ENCODE data around the gene SORBS1.
A peak's percentile ranks its signal among the peaks of the same experiment; 100 is the strongest.

Gene SORBS1

GRCh38 chr10:95407546-95407945 lies 153.6 kb downstream of the SORBS1 start:
- no peak for DNase-seq

DNA sequence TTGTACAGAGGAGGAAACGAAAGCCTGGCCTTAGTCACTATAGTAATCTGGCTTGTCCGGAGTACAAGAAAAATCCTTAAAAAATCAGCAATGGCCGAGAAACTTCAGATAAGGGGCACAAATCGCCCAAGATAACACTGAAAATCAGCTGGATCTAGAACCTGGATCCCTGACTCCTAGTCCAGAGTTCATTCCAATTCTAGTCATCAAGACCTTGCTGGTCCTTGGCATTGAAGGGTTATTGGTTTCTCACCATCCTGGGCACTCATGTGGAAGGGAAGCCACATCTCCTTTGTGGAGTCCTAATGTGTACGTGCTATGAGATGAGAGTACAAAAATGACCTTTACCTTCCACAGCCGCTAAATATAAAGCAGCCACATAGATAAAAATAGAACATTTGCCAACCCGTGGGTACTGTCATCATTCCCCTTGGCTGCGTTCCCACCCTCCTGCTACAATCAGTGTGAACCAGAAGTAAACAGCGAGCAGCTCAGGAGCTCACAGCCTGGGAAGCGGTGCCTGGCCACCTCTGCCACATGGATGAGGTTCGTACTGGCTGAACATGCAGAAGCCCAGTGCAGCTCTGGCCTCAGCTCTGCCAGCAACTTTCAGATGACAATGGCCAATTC lies 154.4 kb downstream of the SORBS1 start:
- DNase-seq = no peak

- DNase-seq = no peak
These were observed 155.5 kb downstream of the SORBS1 start for GRCh38 chr10:95405655-95406054.

DNA sequence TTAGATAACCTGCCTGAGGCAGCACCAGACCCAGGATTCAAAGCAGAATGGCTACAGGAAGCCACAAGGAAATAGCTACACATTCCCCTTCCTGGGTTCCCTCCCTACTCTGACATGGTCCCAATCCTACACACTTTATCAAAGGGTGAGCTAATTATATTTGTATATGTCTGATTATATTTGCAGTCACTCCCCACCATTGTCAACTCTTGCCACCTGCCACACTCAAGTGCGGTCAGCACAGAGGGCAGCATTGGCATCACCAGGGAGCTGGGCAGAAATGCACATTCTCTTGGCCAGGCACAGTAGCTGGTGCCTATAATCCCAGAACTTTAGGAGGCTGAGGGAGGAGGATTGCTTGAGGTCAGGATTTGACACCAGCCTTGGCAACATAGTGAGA lies 156.3 kb downstream of the SORBS1 start:
- DNase-seq = no peak

- no peak for DNase-seq
These were observed 156.7 kb downstream of the SORBS1 start for GRCh38 chr10:95404462-95404858.

DNA sequence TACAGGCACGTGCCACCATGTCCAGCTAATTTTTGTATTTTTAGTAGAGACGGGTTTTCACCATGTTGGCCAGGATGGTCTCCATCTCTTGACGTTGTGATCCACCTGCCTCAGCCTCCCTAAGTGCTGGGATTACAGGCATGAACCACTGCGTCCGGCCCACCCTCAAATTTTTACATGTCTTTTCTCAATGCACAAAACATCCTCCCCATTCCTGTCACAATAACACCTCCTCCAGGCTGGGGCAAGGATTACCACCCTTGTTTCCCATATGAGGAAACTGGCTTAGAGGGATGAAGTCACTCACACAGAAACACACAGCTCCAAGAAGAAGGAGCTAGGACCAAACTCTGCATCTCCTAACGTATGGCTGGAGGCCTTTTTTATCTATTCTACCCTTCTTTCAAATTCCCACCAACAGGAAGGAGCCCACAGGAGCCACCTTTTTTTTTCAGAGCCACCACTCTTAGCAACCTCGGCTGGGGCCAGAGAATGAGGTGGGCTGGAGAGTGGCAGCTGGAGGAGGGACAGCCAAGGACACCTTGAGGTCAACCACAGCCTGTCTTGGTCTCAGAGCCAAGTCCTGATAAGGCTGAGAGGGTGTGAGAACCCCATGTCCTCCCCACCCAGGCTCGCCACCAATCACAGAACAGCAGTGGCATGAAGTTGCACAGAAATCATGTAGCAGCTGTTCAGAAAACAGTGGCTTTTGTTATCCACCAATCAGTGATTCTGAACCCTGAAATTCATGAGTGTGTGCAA lies 157.3 kb downstream of the SORBS1 start:
- no peak for DNase-seq

DNA sequence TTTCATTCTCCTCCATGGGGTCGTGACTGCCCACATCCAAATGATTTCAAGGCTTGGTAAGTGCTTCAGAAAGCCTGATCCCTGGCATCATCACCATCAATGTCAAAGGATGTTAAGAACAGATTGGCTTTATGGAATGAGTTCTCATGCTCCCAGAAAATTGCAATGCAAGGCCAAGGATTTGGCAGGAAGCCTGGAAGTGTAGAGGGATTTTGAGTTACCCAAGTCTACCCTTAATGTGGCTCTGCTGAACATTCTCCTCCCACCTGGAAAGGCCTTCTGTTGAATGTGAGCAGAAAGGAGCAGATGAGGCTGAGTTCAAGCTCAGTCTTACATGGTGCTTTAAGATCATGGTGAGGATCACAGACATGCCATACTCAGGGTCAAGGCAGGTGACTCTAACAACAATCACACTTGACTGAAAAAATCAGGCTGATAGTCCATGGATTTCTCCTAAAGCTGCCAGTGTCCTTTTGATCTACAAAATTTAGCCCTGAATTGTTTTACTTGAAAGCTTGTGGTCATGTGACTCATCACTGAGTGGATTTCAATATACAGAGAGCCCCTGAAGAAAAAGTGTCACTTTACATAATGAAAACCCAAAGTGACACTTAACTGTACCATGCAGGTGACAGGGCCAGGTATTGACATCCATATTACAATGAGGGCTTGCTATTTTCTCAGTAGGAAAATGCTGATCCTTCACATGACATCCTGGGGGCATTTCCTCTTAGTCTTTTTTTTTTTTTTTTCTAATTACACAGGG lies 159.3 kb downstream of the SORBS1 start:
- no peak for DNase-seq

GRCh38 chr10:95400787-95401186 lies 160.4 kb downstream of the SORBS1 start:
- DNase-seq = no peak

DNA sequence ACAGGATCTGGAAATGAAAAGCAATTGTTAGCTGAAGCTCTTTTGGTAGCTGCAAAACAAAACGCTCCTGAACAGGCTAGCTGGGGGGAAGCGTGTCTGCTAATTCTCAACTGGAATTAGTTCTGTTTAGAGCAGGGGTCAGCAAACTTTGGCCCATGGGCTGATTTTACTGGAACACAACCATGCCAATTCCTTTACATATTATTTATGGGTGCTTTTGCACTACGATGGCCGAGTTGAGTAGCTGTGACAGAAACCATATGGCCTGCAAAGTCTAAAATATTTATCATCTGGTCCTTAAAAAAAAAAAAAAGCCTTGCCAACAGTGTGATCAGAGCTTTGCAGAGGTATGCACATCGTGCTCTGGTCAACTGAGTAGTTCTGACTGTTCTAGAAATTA lies 162.0 kb downstream of the SORBS1 start:
- no peak for DNase-seq

GRCh38 chr10:95397747-95398146 lies 163.4 kb downstream of the SORBS1 start:
- no peak for DNase-seq

GRCh38 chr10:95395947-95396449 lies 165.2 kb downstream of the SORBS1 start:
- no peak for DNase-seq

GRCh38 chr10:95394161-95394880 lies 166.8 kb downstream of the SORBS1 start:
- peak in 1 of 5 donors; percentile 22 for DNase-seq

GRCh38 chr10:95392681-95393164 lies 168.4 kb downstream of the SORBS1 start:
- DNase-seq = no peak

DNA sequence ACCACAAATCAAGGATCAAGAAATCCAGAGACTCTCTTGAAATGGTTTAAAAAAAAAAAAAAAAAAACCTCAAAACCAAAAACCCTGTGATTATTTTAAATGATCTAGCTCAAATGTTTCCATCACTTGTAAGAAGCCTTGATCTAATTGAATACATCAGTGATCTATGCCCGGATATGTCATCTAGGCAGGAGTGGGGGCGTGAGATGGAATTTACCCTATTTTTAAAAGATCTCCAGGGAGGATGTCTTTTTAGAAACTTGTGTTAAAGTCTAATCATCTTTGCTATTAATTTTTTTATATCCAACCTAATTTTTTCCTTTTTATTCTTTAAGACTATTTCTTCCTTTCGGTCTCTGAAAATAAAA lies 169.0 kb downstream of the SORBS1 start:
- DNase-seq = no peak

DNA sequence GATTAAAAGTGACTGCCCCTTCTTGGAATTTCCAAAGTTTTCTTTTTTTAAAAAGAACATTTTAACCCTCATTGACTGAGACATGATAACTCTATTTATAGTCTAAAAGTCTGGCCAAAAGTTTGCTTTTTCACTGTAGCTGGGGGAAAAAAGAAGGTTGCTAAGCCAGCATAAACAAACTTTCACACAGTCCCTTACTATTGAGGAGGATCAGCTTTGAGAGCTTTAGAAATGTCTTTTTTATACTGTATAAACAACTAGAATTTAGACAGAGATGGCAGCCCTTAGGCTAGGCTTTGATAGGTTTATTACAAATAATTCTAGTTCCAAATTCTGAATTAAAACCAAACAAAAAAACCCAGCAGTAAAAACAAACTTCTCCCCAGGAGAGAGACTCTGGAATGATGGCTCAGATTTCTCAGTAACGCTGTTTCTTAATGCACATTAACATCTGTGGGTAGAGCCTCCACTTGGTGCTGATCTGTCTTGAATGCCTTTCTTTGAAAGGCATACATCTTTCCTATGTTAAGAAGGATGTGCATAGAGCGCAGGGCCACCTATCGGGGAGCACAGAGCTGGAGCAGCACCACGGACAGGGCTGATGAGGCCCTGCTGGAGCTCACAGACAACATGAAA lies 169.5 kb downstream of the SORBS1 start:
- no peak for DNase-seq

GRCh38 chr10:95391164-95391563 lies 170.0 kb downstream of the SORBS1 start:
- DNase-seq = no peak

DNA sequence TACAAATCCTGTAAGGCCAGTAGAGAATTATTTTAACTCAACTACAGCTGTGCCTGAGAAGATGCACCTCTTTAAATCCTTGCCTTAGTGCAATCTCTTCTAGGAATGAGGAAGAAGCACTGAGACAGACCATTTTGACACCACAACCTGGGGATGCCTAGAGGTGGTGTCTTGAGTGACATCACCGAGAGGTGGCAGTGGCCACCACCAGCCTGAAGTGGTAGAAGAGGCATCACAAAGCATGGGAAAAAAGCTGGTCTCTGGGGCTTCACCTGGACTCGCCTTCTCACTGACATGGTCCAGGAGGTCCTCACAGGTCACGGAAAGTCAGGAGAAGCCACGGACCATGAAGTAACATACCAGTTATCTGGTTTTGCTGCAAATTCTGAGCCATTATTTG lies 171.2 kb downstream of the SORBS1 start:
- DNase-seq = no peak

GRCh38 chr10:95389176-95389575 lies 172.0 kb downstream of the SORBS1 start:
- no peak for DNase-seq

DNA sequence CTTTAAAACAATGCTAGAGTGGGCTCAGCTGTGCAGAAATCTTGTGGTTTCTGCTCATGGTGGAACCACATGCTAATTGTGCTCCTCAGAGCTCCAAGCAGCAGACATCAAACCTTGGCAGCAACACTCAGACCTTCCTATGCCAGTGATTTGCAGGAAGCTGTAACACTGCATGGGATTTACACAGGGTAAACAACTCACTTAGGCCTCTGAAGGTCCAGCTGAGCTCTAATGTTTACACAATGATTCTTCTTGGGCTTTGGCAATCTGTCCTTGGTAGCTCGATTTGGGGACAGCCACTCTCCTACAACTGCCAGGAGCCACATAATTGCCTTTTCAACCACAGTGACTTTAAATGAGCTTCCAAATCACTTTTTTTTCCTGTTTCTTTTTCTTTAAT lies 172.6 kb downstream of the SORBS1 start:
- DNase-seq = no peak

DNA sequence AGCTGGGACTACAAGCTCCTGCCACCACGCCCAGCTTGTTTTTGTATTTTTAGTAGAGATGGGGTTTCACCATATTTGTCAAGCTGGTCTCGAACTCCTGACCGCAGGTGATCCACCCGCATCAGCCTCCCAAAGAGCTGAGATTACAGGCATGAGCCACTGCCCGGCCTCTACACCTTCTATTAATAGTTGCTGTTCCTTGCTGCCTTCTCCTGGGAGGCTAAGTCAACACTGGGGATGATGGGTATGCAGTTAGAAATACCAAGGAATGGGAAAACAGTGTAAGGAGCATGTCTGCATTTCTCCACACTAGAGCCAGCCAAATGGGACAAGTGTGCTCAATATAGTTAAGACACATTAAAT lies 173.1 kb downstream of the SORBS1 start:
- DNase-seq = no peak

GRCh38 chr10:95384011-95384704 lies 177.0 kb downstream of the SORBS1 start:
- no peak for DNase-seq

DNA sequence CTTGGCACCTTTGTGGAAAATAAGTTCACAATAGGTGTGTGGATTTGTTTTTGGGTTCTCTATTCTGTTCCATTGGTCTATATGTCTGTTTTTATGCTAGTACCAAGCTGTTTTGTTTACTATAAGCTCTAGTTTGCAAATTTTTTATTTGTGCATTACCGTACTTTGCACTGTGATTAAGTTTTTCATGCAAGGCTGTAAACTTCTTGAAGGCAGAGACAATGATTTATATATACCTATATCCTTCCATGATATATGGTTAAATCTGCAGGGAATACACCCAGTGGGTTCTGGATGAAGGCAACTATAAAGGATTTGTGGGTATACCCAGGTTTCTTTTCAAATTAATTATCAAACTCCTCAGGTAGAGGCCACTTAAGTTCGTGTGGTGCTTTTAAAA lies 178.6 kb downstream of the SORBS1 start:
- no peak for DNase-seq

Measured in T-helper 1 cell (primary cell).